KMS-11 (cell line): ENCODE data around the gene SMYD2.

Source experiments
- H2AFZ ChIP-seq: fragments of 200-600 bp; sonication (generic); 2 replicates; pipeline ENCODE4 v1.6.1; 2016; ENCODE audit warnings: antibody characterized with exemption, mixed run types, low read depth
- H3K27ac ChIP-seq: fragments of 200-600 bp; sonication (generic); 2 replicates; pipeline ENCODE4 v1.6.1; 2016; ENCODE audit warnings: mild to moderate bottlenecking, mixed run types
- H3K27me3 ChIP-seq: fragments of 200-600 bp; sonication (generic); 2 replicates; pipeline ENCODE4 v1.6.1; 2017; ENCODE audit warnings: mild to moderate bottlenecking, low read depth, mixed run types, moderate library complexity; ENCODE audit not compliant: insufficient read depth
- H3K36me3 ChIP-seq: fragments of 200-600 bp; sonication (generic); 2 replicates; pipeline ENCODE4 v1.6.1; 2017; ENCODE audit warnings: mild to moderate bottlenecking, mixed run types; ENCODE audit not compliant: insufficient read depth
- H3K4me1 ChIP-seq: fragments of 200-600 bp; sonication (generic); 2 replicates; pipeline ENCODE4 v1.6.1; 2016; ENCODE audit warnings: mild to moderate bottlenecking, low read depth, mixed run types; ENCODE audit not compliant: poor library complexity, severe bottlenecking
- H3K4me2 ChIP-seq: fragments of 200-600 bp; sonication (generic); 2 replicates; pipeline ENCODE4 v1.7.0; 2016; ENCODE audit warnings: mild to moderate bottlenecking, mixed run types
- H3K4me3 ChIP-seq: fragments of 200-600 bp; sonication (generic); IDR thresholded peaks from 2 replicates; pipeline ENCODE4 v1.6.1; 2017; ENCODE audit warnings: low read depth, low read length, mixed read lengths; ENCODE audit not compliant: insufficient read depth
- H3K79me2 ChIP-seq: fragments of 200-600 bp; sonication (generic); 2 replicates; pipeline ENCODE4 v1.6.1; 2016; ENCODE audit warnings: low read depth, mixed run types; ENCODE audit not compliant: insufficient read depth
- H3K9ac ChIP-seq: fragments of 200-600 bp; sonication (generic); 2 replicates; pipeline ENCODE4 v1.6.1; 2016; ENCODE audit warnings: mild to moderate bottlenecking, mixed run types
- H4K20me1 ChIP-seq: fragments of 200-600 bp; sonication (generic); 2 replicates; pipeline ENCODE4 v1.6.1; 2016; ENCODE audit warnings: mild to moderate bottlenecking, mixed run types; ENCODE audit not compliant: insufficient read depth
- TF ChIP-seq, protein P1 (sequence below): fragments of 200-600 bp; sonication (generic); conservative IDR thresholded peaks from 2 replicates; pipeline ENCODE4 v1.6.1; 2017; ENCODE audit warnings: low read depth, mild to moderate bottlenecking, antibody characterized with exemption, low read length, moderate library complexity, mixed read lengths

The SMYD2 gene

DNA sequence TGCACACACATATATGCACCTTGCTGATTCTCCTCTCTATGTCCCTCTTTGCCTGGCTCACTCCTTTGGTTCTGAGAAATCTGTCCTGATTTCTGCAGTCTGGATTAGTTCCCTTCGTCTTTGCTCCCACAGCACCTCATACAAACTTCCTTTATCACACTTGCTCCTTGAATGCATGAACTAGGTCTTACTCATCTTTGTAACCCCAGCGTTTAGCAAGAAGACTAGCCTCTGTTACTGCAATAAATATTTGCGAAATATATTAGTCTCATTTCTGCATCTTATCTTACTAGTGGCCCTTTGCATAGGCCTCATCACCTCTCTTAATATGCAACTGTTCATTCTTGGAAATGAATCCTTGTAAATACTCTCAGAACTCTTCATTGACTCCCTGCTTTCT is 11.4 kb downstream of the SMYD2 start:
- Histone ChIP-seq H3K27ac (no peak overlapping the region), H3K36me3 (no peaks in the 10 kb centered on the region), H3K4me2 (no peak overlapping the region), H3K4me1 (peaks cover 53% of the 10 kb centered on the region), H4K20me1 (no peaks in the 10 kb centered on the region), H2AFZ (no peak overlapping the region), H3K27me3 (no peaks in the 10 kb centered on the region), H3K4me3 (no peak overlapping the region), H3K79me2 (peaks cover 36% of the 10 kb centered on the region; the same call in 1 of the 2 replicates), H3K9ac (no peak overlapping the region)
- TF ChIP-seq, protein P1, sequence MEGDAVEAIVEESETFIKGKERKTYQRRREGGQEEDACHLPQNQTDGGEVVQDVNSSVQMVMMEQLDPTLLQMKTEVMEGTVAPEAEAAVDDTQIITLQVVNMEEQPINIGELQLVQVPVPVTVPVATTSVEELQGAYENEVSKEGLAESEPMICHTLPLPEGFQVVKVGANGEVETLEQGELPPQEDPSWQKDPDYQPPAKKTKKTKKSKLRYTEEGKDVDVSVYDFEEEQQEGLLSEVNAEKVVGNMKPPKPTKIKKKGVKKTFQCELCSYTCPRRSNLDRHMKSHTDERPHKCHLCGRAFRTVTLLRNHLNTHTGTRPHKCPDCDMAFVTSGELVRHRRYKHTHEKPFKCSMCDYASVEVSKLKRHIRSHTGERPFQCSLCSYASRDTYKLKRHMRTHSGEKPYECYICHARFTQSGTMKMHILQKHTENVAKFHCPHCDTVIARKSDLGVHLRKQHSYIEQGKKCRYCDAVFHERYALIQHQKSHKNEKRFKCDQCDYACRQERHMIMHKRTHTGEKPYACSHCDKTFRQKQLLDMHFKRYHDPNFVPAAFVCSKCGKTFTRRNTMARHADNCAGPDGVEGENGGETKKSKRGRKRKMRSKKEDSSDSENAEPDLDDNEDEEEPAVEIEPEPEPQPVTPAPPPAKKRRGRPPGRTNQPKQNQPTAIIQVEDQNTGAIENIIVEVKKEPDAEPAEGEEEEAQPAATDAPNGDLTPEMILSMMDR = no peak

DNA sequence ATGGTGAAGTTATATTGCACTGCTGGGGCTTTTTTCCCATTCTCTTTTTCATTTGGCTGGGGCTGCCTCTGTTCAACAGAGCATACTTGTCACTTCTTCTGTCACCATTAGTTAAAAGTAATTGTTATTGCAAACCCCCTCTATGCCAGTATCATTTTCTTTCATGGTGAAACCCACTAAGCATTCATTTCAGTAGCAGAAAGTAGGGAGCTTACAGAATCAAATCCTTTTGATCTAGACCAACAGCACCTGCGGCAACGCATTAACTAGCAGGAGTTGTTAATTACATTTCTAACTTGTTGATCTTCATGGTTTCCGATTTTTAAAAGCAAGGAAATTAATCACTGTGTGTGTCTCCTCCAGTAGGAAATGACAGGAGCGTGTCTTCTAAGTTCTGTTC is 15.0 kb downstream of the SMYD2 start:
- no peaks in the 10 kb centered on the region for H4K20me1 ChIP-seq
- peaks cover 20% of the 10 kb centered on the region; the same call in 1 of the 2 replicates for H3K79me2 ChIP-seq
- peaks cover 54% of the 10 kb centered on the region for H3K4me1 ChIP-seq
- H3K4me2 ChIP-seq = peak overlapping the region; percentile 61
- H2AFZ ChIP-seq = no peak overlapping the region
- H3K9ac ChIP-seq = peak overlapping the region; percentile 23; the same call in 1 of the 2 replicates
- peak overlapping the region; percentile 74 for H3K27ac ChIP-seq
- H3K4me3 ChIP-seq = peak overlapping the region; percentile 70
- TF ChIP-seq, protein P1 = no peak
- H3K27me3 ChIP-seq = no peaks in the 10 kb centered on the region
- no peaks in the 10 kb centered on the region for H3K36me3 ChIP-seq

DNA sequence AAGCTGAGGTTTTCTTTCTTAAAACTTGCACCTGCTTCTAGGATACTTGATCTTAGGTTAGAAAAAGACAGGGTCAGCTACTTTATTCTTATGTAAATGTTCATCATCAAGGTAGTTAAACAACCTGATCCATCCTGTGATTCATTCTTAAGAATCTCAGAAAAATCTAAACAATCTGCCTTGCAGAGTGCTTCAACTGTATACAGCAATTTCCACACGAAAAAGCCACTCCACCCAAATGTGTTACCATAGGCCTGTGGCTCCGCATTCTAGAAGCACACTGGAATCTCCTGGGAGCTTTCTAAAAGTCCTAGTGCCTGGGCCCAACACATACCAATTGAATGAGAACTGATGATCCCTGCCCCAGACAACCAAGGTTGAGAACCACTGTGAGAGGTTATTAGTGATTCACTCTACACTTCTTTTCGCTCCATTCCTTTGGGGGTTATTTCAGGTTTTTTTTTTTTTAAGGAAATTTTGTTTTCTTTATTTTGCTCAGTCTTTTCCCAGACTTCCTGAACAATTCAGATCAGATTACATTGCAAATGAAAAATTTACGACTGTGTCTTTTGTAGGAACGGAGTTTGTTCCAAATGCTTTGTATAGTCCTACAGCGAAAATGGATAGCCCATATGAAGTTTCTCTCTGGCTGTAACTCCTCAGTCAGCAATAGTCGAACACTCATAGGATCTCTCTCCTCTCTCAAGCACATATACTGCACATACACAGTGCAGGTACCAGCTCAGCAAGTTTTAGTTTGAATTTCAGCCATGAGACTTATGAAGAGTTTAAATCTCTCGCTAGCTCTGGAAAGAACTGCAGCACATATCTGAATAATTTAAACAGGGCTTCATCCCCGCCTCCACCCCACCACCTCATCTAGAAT is 16.1 kb downstream of the SMYD2 start:
- no peaks in the 10 kb centered on the region for H3K36me3 ChIP-seq
- H3K27ac ChIP-seq = peak overlapping the region; percentile 74
- no peaks in the 10 kb centered on the region for H4K20me1 ChIP-seq
- TF ChIP-seq, protein P1 = no peak
- peak overlapping the region; percentile 61 for H3K4me2 ChIP-seq
- H3K9ac ChIP-seq = peak overlapping the region; percentile 23; the same call in 1 of the 2 replicates
- H3K27me3 ChIP-seq = no peaks in the 10 kb centered on the region
- H3K4me1 ChIP-seq = peaks cover 54% of the 10 kb centered on the region
- H3K4me3 ChIP-seq = no peak overlapping the region
- H3K79me2 ChIP-seq = peaks cover 20% of the 10 kb centered on the region; the same call in 1 of the 2 replicates
- no peak overlapping the region for H2AFZ ChIP-seq

DNA sequence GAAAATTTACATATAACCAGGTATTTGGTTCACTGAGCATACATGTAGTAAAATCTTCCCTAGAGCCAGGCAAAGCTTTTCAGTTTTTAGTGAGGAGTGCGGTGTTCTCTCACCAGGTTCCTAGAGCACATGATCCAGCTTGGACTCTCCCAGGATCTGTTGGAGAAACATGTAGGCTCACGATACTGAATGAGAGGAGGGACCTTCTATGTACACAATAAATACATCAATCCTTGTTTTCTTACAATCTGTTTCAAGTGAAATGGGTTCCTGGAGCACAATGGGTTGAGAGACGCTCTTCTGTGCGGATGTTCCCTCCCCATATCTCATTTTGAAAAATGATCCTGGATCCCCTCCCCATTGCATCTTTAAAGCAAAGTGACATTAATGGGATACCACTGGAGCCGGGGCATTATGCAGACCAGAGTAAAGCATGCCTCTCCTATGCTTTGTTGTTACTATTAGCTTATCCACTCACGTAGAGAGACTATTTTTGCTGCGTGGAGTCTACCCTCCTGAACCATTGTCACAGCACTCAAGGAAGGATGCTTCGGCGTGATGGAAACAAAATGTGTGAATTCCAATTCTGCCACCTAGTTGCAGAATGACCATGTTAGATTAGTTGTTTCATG is 19.3 kb downstream of the SMYD2 start:
- TF ChIP-seq, protein P1 = no peak
- no peaks in the 10 kb centered on the region for H3K36me3 ChIP-seq
- H3K4me2 ChIP-seq = no peak overlapping the region
- no peak overlapping the region for H3K27ac ChIP-seq
- no peaks in the 10 kb centered on the region for H3K27me3 ChIP-seq
- H3K79me2 ChIP-seq = no peaks in the 10 kb centered on the region
- H3K4me1 ChIP-seq = peaks cover 39% of the 10 kb centered on the region
- H4K20me1 ChIP-seq = no peaks in the 10 kb centered on the region
- no peak overlapping the region for H3K9ac ChIP-seq
- no peak overlapping the region for H2AFZ ChIP-seq
- H3K4me3 ChIP-seq = no peak overlapping the region
